HepG2 (cell line): ENCODE data around the gene ADCK2. TPM values are rescaled to one million over a fixed set of nuclear protein-coding genes. Genes with fewer than 3 reads are reported as not detected.

Experiments
- BORCS8-MEF2B ChIP-seq: sonication (generic); formaldehyde crosslinking; IDR thresholded peaks from 2 replicates; pipeline ENCODE4 v1.8.0; 2022; ENCODE audit warnings: mild to moderate bottlenecking, missing genetic modification reagents
- CBX5 ChIP-seq: sonication (generic); formaldehyde crosslinking; IDR thresholded peaks from 2 replicates; pipeline ENCODE4 v1.4.0; 2020; ENCODE audit warnings: missing genetic modification reagents, borderline replicate concordance
- CHCHD3 ChIP-seq: sonication (generic); formaldehyde crosslinking; IDR thresholded peaks from 2 replicates; pipeline ENCODE4 v1.8.0; 2022; ENCODE audit warnings: mild to moderate bottlenecking, missing genetic modification reagents, moderate library complexity
- DR1 ChIP-seq: sonication (generic); formaldehyde crosslinking; IDR thresholded peaks from 2 replicates; pipeline ENCODE4 v1.8.0; 2021; ENCODE audit warnings: mild to moderate bottlenecking, missing genetic modification reagents, inconsistent platforms
- E2F1 ChIP-seq: sonication (generic); formaldehyde crosslinking; IDR thresholded peaks from 2 replicates; pipeline ENCODE4 v1.5.0; 2020; ENCODE audit warnings: missing genetic modification reagents
- HMGA1 ChIP-seq: sonication (generic); formaldehyde crosslinking; conservative IDR thresholded peaks from 2 replicates; pipeline ENCODE4 v1.4.0; 2020; ENCODE audit warnings: missing genetic modification reagents
- LBX2 ChIP-seq: sonication (generic); formaldehyde crosslinking; IDR thresholded peaks from 2 replicates; pipeline ENCODE4 v1.5.0; 2020; ENCODE audit warnings: missing genetic modification reagents, mild to moderate bottlenecking, borderline replicate concordance
- MEIS2 ChIP-seq: sonication (generic); formaldehyde crosslinking; IDR thresholded peaks from 2 replicates; pipeline ENCODE4 v1.9.0; 2021; ENCODE audit warnings: mild to moderate bottlenecking, missing genetic modification reagents
- MLX ChIP-seq: IDR thresholded peaks from 2 replicates; pipeline ENCODE4 v1.6.1; 2016
- PREB ChIP-seq: sonication (generic); formaldehyde crosslinking; IDR thresholded peaks from 2 replicates; pipeline ENCODE4 v1.4.0; 2020; ENCODE audit warnings: missing genetic modification reagents
- RARG ChIP-seq: sonication (generic); formaldehyde crosslinking; IDR thresholded peaks from 2 replicates; pipeline ENCODE4 v1.4.0; 2020; ENCODE audit warnings: low read depth, mild to moderate bottlenecking, missing genetic modification reagents
- RBAK ChIP-seq: sonication (generic); formaldehyde crosslinking; IDR thresholded peaks from 2 replicates; pipeline ENCODE4 v1.5.1; 2020; ENCODE audit warnings: mild to moderate bottlenecking, missing genetic modification reagents
- SATB2 ChIP-seq: sonication (generic); formaldehyde crosslinking; IDR thresholded peaks from 2 replicates; pipeline ENCODE4 v1.5.0; 2020; ENCODE audit warnings: missing genetic modification reagents
- SMYD3 ChIP-seq: sonication (generic); formaldehyde crosslinking; IDR thresholded peaks from 2 replicates; pipeline ENCODE4 v1.8.1; 2023; ENCODE audit warnings: mild to moderate bottlenecking, missing genetic modification reagents
- ZBTB3 ChIP-seq: sonication (generic); formaldehyde crosslinking; IDR thresholded peaks from 2 replicates; pipeline ENCODE4 v1.4.0; 2020; ENCODE audit warnings: low read depth, mild to moderate bottlenecking, moderate library complexity, missing genetic modification reagents, borderline replicate concordance
- ZNF136 ChIP-seq: sonication (generic); formaldehyde crosslinking; IDR thresholded peaks from 2 replicates; pipeline ENCODE4 v1.8.1; 2022; ENCODE audit warnings: low read depth, mild to moderate bottlenecking, moderate library complexity, missing genetic modification reagents
- ZNF18 ChIP-seq: sonication (generic); formaldehyde crosslinking; IDR thresholded peaks from 2 replicates; pipeline ENCODE4 v1.8.0; 2022; ENCODE audit warnings: mild to moderate bottlenecking, missing genetic modification reagents; ENCODE audit not compliant: insufficient replicate concordance
- ZNF235 ChIP-seq: sonication (generic); formaldehyde crosslinking; IDR thresholded peaks from 2 replicates; pipeline ENCODE4 v1.8.1; 2023; ENCODE audit warnings: mild to moderate bottlenecking, missing genetic modification reagents, borderline replicate concordance
- ZNF256 ChIP-seq: sonication (generic); formaldehyde crosslinking; conservative IDR thresholded peaks from 2 replicates; pipeline ENCODE4 v1.4.0; 2020; ENCODE audit warnings: missing genetic modification reagents
- ZNF512B ChIP-seq: sonication (generic); formaldehyde crosslinking; IDR thresholded peaks from 2 replicates; pipeline ENCODE4 v1.5.1; 2020; ENCODE audit warnings: missing genetic modification reagents, mild to moderate bottlenecking, borderline replicate concordance
- ZNF614 ChIP-seq: IDR thresholded peaks from 2 replicates; pipeline ENCODE4 v1.6.1; 2018; ENCODE audit warnings: missing biosample characterization, missing genetic modification reagents, inconsistent platforms, borderline replicate concordance
- ZNF678 ChIP-seq: sonication (generic); formaldehyde crosslinking; IDR thresholded peaks from 2 replicates; pipeline ENCODE4 v1.4.0; 2020; ENCODE audit warnings: mild to moderate bottlenecking, missing genetic modification reagents
- polyA plus RNA-seq, 8 experiments: library from polyadenylated mRNA; depleted of rRNA in 3 of 8; stranded (reverse) in 7 of 8; unstranded in 1 of 8; fragments of >200 nt; fragmentation: Illumina TruSeq in 4 of 8; extraction: Trizol in 4 of 8; gene quantifications; 2 replicates each; pipeline versions ENCODE4 v1.2.1 to v1.2.3, GENCODE V29; 2011 to 2016; ENCODE audit warnings: low read depth in 4 of 8, missing spikeins in 1 of 8, mixed read lengths in 1 of 8; ENCODE audit not compliant: insufficient read depth in 1 of 8
- total RNA-seq, 5 experiments: library from RNA; depleted of rRNA; stranded (reverse); fragments of >200 nt; fragmentation: Illumina TruSeq; extraction: Trizol; gene quantifications; 2 replicates each; pipeline ENCODE4 v1.2.3, GENCODE V29; 2016; ENCODE audit warnings: low read depth in 1 of 5

ADCK2 gene
- total and polyA plus RNA-seq, 2 of the 13 experiments (the other 11 are each of a cell fraction or from before 2014, with no cell fraction given), result 8.6 to 18.8 TPM

GRCh38 chr7:140696024-140696679 lies 23.4 kb downstream of the ADCK2 start (continued):
- TF ChIP-seq ZNF512B (no peak), MLX (CRISPR knock-in tag) (no peak), BORCS8-MEF2B (CRISPR knock-in tag) (no peak), ZNF256 (0 out of 2 replicates have a peak, but pooled peaks have one; percentile 60), E2F1 (no peak), ZNF136 (CRISPR knock-in tag) (0 out of 2 replicates have a peak, but pooled peaks have one; percentile 75), DR1 (0 out of 2 replicates have a peak, but pooled peaks have one; percentile 12), ZNF678 (CRISPR knock-in tag) (no peak), RARG (CRISPR knock-in tag) (no peak), ZNF18 (CRISPR knock-in tag) (no peak), ZNF614 (CRISPR knock-in tag) (peak; percentile 11; the same call in 1 of the 2 replicates), ZBTB3 (CRISPR knock-in tag) (no peak), MEIS2 (CRISPR knock-in tag) (no peak), ZNF235 (CRISPR knock-in tag) (no peak), LBX2 (CRISPR knock-in tag) (0 out of 2 replicates have a peak, but pooled peaks have one; percentile 1), HMGA1 (CRISPR knock-in tag) (no peak), PREB (CRISPR knock-in tag) (no peak), SATB2 (CRISPR knock-in tag) (no peak), CBX5 (no peak), RBAK (CRISPR knock-in tag) (no peak), CHCHD3 (CRISPR knock-in tag) (no peak), SMYD3 (CRISPR knock-in tag) (no peak)
